HL-60 (cell line): ENCODE data around the gene THUMPD2.

Source experiments
- GABPA ChIP-seq: IDR thresholded peaks from 2 replicates; pipeline ENCODE4 v1.6.1; 2012; ENCODE audit warnings: low read depth
- POLR2AphosphoS5 ChIP-seq: IDR thresholded peaks from 2 replicates; pipeline ENCODE4 v1.6.1; 2012; ENCODE audit warnings: low read depth
- SPI1 ChIP-seq: IDR thresholded peaks from 2 replicates; pipeline ENCODE4 v1.6.1; 2012; ENCODE audit warnings: low read depth, mild to moderate bottlenecking, borderline replicate concordance
- TF ChIP-seq, protein P1 (sequence below): IDR thresholded peaks from one replicate; pipeline ENCODE4 v1.5.1; 2011; ENCODE audit warnings: low read length, control low read depth, inconsistent platforms; ENCODE audit not compliant: insufficient read depth
- TF ChIP-seq, protein P2 (sequence below): IDR thresholded peaks from 2 replicates; pipeline ENCODE4 v1.6.1; 2012; ENCODE audit warnings: low read depth; ENCODE audit not compliant: insufficient replicate concordance

DNA sequence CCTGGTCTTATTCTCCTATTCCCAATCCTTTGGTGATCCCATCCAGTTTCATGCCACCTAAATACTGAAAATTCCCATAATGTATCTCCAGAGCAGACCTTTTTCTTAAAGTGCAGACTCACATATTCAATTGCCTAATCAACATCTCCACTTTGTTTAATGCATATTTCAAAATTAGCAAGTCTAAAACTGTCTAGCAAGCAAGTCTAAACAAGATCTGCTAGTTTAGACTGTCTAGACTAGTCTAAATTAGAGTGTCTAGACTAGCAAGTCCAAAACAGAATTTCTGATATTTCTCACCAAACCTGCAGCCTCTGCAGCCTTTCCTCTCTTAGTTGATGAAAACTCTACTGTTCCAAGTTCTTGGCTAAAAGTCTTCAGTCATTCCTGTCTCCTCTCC, 44.6 kb downstream of the THUMPD2 start:
- TF ChIP-seq, protein P1, sequence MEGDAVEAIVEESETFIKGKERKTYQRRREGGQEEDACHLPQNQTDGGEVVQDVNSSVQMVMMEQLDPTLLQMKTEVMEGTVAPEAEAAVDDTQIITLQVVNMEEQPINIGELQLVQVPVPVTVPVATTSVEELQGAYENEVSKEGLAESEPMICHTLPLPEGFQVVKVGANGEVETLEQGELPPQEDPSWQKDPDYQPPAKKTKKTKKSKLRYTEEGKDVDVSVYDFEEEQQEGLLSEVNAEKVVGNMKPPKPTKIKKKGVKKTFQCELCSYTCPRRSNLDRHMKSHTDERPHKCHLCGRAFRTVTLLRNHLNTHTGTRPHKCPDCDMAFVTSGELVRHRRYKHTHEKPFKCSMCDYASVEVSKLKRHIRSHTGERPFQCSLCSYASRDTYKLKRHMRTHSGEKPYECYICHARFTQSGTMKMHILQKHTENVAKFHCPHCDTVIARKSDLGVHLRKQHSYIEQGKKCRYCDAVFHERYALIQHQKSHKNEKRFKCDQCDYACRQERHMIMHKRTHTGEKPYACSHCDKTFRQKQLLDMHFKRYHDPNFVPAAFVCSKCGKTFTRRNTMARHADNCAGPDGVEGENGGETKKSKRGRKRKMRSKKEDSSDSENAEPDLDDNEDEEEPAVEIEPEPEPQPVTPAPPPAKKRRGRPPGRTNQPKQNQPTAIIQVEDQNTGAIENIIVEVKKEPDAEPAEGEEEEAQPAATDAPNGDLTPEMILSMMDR = no peak
- no peak for TF ChIP-seq POLR2AphosphoS5
- no peak for TF ChIP-seq GABPA
- TF ChIP-seq, protein P2, sequence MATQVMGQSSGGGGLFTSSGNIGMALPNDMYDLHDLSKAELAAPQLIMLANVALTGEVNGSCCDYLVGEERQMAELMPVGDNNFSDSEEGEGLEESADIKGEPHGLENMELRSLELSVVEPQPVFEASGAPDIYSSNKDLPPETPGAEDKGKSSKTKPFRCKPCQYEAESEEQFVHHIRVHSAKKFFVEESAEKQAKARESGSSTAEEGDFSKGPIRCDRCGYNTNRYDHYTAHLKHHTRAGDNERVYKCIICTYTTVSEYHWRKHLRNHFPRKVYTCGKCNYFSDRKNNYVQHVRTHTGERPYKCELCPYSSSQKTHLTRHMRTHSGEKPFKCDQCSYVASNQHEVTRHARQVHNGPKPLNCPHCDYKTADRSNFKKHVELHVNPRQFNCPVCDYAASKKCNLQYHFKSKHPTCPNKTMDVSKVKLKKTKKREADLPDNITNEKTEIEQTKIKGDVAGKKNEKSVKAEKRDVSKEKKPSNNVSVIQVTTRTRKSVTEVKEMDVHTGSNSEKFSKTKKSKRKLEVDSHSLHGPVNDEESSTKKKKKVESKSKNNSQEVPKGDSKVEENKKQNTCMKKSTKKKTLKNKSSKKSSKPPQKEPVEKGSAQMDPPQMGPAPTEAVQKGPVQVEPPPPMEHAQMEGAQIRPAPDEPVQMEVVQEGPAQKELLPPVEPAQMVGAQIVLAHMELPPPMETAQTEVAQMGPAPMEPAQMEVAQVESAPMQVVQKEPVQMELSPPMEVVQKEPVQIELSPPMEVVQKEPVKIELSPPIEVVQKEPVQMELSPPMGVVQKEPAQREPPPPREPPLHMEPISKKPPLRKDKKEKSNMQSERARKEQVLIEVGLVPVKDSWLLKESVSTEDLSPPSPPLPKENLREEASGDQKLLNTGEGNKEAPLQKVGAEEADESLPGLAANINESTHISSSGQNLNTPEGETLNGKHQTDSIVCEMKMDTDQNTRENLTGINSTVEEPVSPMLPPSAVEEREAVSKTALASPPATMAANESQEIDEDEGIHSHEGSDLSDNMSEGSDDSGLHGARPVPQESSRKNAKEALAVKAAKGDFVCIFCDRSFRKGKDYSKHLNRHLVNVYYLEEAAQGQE = no peak
- TF ChIP-seq SPI1 = no peak
